ENCODE data around the gene COL8A2.

COL8A2 gene

DNA sequence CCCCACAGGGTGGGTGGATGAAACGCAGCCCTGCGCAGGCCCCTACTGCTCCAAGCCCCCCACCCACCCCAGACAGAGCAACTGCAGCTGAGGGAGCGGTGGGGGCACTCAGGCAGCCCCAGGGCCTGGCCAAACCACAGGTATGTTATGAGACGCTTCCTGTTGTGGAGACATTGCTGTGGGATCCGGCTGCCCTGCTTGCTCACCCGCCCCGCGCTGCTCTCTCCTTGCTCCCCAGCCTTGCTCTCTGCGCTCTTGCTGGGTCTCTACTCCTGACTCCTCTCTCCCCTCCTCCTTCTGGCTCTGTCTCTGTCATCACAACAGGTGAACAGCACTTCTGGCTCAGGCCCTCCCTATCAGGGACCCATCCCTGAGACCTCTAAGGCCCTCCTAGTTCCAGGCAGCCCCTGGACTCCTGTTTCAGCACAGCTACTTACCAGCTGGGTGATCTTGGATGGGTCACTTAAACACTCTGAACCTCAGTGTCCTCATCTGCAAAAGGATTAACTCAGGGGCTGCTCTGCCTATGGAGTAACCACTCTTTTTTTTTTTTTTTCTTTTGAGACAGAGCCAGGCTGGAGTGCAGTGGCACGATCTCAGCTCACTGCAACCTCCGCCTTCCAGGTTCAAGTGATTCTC is 15.9 kb downstream of the COL8A2 start:
- DNase-seq, result peak; percentile 36

DNA sequence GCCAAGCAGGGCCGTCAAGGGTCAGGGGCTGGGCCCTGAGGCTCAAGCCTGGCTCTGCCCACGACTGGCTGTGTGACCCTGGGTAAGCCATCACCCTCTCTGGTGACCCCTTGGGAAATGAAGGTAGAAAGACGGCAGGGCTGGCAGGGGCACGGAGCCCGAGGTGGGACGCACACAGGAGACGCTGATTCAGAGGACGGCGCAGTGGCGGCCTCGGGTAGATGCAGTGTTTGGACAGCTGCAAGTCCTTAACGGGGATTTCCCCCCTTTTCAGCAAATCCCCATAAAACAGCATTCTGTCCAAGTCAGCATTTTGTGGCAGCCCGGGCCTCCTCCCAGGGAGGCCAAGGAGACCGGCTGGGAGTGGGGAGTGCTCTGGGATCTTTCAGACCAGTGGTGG is 16.7 kb downstream of the COL8A2 start:
- no peak for DNase-seq

DNA sequence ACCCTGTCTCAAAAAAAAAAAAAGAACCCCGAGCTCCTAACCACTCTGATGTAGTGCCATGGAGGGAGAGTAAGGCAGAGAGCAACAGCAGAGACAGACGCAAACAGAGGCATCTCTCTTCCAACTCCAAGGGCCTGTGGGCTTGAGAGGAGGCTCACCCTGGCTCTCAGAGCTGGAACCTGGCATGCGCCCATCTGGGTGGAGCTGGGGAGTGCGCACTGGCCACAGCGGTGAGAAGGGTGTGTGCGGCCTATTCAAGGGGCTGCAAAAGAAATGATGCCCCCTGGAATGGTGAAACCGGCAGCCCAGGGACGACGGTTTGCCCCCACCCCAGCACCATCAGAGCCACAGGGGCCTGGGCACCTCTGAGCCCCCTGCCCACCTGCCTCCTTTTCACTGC is 17.6 kb downstream of the COL8A2 start:
- no peak for DNase-seq

DNA sequence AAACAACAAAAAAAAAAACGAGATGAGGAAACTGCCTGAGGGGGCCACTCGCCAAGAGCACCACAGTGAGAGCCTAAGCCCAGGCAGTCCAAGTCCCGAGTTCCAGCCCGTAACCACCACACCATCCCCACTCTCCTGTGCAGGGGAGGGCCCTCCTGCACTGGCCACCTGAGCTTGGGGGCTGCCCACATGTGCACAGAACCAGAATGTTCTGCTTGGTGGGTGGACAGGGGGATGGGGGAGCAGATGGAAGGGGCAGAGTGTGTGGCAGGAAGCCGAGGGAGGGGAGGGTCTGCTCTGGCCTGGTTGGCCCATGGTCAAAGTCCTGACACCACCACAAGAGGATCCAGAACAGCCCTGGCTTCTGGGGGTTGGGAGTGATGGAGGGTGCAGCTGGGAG is 18.8 kb downstream of the COL8A2 start:
- DNase-seq, result no peak

DNA sequence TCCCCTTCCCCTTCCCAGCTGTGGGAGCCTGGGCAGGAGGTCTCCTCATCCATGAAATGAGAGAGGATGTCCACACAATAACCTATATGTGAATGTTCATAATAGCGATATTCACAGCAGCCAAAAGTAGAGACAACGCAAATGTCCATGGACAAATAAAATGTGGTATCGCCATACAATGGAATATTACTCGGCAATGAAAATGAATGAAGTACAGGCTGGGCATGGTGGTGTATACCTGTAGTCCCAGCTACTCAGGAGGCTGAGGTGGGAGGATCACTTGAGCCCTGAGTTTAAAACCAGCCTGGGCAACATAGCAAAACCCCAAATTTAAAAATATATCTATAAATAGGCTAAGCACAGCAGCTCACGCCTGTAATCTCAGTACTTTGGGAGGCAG is 23.5 kb downstream of the COL8A2 start:
- no peak for DNase-seq

DNA sequence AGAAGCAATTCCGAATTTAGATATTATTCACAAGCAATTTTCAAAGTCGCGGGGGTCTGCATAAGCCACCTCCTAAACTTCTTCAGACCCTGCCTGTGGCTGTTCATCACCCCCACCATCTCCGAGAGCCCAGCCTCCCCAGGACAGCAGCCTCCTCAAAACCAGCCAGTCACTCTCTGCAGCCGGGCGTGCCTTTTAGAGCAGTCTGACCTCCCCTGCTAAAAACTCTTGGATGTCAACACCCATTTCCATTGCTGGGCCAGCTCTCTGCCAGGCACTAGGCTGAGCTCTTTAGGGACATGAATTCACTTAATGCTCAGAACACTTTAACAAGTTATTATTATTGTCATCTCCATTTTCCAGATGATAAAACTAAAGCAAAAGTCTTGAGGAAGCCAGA is 24.6 kb downstream of the COL8A2 start:
- no peak for DNase-seq

DNA sequence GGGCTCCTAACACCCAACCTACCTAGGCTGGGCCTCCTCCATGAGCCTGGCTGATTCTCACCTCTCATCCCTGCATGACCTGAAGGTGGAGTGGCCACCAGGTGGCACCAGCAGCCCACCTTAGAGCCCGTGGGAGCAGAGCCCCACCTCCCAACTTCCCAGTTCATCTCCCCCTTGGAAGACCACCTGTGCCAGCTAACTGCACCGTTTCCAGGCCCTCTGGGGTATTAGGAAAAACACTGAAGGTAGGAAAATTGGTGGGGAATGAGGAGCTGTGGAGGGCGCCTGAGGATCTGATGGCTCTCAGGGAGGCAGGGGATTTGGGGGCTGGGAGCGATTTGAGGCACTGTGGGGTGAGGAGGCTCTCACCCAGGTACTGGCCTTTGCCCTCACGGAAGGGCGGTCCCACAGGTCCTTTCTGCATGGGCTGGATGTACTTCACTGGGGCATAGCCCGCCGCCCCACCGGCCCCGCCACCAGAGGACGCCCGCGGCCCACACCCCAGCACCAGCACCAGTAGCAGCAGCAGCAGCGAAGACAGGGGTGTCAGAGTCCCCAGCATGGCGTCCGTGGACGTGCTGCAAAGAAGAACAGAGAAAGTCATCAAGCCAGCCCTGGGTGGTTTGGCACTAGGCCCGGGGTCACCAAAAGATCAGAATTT is 25.2 kb downstream of the COL8A2 start:
- peak; percentile 75 for DNase-seq

DNA sequence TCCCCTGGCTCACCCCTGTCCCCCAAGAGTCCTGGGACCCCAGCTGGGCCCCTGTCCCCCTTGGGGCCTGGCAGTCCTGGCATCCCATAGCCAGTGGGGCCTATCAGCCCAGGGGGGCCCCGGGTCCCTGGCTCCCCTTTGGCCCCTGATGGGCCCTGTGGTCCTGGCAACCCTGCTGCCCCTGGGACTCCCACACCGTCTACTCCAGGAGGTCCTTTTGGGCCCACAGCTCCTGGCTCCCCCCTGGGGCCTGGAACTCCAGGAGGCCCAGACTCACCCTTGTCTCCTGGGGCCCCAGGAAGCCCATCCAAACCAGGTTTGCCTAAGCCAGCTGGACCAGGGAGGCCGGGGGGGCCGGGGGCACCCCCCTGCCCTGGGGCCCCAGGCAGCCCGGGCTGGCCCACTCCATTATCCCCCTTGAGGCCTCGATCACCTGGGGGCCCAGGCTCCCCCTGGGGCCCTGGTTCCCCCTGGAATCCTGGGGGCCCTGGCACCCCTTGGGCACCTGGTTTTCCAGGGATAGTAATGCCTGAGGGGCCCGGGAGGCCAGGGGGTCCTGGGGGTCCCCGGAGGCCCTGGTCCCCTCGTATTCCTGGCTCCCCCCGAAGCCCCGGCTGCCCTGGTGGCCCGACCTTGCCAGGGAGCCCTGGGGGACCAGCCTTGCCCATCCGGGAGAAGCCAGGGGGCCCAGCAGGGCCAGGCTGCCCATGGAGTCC is 26.2 kb downstream of the COL8A2 start:
- no peak for DNase-seq

DNA sequence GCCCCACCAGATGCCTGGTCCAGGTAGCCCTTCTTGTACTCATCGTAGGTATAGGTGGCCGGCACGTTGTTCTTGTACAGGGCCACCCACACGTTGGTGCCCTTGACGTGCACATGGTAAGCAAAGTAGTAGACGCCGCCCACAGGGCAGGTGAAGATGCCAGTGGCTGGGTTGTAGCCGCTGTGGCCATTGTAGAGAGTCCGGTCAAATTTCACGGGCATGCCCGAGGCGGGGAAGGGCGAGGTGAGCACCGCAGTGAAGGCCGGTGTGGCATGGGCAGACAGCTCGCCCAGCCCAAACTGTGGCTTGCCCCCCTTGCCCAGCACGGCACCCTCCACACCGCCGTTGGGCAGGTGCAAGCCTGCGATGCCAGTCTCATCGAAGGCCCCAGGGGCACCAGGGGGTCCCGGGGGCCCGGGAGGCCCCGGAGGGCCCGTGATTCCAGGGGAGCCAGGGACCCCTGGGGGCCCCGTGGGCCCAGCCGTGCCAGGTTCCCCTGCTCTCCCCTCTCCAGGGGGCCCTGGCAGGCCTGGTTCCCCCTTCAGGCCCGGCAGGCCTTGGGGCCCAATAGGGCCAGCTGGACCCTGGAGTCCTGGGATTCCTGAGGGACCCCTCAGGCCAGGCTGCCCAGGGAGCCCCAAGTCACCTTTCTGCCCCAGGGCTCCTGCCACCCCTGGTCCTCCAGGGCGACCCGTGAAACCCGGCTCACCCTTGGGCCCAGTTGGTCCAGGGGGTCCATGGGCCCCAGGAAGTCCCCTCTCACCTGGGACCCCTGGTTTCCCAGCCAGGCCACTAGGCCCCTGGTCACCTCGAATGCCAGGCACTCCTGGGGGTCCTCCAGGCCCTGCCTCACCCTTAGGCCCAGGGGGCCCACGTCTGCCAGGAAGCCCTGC is 27.1 kb downstream of the COL8A2 start:
- DNase-seq, result no peak

DNA sequence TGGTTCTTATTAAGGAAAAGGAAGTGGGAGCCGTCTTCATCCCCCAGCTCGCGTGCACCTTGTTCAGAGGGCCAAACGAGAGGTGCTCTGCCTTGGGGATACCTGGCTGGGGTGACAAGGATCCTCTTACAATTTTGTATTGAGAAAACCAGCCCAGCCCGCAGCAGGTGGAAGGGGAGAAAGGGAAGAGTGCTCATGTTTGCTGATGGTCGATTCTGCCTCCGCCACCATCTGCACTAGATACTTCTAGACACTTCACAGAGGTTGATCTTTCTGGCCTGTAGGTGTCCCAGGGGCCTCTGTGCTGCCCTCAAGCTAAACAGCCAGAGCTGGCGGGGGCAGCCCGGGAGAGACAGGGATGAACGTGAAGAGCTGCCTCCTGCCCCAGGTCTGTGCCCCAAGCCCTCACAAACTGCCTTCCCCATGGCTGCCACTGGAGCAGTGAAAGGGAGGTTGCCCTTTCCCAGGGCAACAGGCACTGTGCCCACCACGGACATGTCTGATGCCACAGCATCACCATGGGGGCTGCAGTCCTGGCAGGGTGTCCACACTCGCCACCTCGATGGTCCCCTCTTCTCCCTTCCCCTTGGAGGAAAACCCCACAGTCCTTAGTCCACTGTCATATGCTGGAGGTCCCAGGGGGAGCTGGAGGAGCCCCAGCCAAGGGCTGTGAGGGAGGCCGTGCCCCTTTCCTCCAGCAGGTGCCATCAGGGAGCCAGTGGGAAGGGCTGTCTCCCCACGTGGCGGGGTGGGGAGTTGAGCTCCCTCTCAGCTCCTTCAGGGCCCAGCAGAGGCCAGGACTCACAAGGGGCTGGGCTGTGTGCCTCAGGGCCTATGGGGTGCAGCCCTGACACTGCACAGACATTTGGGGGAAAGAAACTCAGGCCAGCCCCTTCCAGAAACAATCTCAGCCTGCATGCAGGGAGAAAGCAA is 28.3 kb downstream of the COL8A2 start:
- no peak for DNase-seq

DNA sequence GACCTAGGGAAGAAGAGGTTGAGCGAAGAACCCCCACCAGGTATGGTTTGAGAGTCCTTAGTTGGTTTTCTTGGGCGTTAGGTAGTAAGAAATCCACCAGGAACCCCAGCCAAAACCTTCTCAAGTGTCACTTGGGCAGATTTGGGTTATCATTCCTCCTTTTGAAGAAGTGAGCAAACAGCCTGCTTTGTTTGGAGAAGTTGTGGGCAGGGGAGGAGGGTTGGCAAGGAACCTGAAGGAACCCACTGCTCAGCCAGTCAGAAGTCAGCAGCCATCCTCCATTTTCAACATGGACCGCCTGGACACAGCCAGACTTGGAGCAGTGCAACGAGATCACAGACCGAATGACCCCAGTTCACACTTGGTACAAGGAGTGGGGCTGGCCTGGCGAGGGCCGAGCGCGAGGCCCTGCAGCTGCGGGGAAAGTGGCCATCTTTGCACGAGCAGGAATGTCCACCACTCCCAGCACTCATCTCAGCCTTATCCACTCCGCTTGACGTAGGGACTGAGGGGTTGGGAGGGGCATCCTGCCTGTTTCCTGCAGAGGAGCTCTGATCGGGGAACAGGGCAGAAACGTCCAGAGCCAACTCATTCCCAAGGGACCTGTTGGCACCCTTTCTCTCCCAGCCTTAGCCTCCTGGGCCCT is 29.1 kb downstream of the COL8A2 start:
- no peak for DNase-seq

DNA sequence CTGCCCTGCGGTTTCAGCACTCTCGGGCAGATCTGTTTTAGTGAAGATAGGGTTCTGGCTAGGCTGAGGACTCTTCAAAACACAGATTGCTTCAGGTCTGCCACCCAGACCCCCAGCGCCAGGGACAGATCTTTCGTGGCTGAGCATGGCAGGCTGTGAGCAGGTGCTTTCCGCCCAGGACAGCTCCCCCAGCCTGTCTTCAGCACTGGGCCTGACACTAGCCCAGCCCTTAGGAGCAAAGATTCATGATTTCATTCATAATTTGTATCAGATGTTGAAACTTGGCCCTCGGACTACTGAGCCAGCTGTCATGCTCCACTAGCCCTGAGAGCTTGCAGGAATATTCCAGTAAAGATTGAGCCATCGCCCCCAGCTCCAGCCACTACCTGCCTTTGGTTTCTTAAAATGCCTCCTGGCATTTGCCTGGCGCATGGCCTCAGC is 30.4 kb downstream of the COL8A2 start:
- DNase-seq, result no peak

DNA sequence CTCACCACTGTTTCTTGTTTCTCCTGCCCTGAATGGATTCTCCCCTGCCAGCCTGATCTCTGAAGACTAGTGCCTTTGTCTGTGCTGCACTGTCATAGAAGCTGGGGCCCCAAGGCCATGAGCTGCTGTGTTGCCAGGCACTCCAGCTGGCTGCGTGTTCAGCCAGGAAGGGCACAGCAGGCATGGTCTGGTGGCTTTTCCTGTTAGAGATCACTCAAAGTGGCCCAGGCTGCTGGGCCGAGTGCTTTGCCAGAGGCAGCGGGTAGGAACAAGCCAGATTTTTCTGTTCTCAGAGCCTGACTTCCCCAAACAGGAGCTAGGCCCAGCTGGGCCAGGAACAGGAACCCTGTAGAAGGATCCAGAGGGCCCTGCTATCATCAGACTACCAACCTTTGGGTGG is 31.1 kb downstream of the COL8A2 start:
- DNase-seq, result no peak

DNA sequence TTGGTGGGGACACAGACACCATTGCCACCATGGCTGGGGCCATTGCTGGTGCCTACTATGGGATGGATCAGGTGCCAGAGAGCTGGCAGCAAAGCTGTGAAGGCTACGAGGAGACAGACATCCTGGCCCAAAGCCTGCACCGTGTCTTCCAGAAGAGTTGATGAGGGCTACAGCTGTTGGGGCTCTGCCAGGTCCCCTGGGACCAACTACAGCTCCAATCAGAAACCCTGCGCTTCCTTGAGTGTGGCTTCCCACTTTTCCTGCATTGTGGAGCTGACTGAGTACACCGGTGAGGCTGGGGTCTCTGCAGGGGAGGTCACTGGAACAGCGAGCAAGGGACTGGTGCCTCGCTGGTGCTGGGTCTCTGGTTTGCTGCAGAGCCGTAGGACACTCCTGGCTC is 31.8 kb downstream of the COL8A2 start:
- no peak for DNase-seq

DNA sequence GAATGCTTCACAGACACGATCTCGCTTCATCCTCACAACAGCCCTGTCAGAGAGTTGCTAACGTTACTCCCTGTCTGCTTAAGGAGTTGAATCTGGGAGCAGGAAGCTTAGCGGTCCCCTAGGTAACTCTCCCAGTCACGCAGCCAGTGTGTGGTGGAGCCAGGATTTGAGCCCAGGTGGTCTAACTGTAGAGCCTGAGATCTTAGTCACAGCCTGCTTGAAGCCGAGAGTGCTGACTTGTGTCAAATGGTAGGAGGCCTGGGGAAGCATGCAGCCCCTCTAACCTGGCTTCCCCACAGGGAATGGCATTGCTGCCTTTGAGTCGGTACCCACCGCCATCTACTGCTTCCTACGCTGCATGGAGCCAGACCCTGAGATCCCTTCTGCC is 32.2 kb downstream of the COL8A2 start:
- no peak for DNase-seq

DNA sequence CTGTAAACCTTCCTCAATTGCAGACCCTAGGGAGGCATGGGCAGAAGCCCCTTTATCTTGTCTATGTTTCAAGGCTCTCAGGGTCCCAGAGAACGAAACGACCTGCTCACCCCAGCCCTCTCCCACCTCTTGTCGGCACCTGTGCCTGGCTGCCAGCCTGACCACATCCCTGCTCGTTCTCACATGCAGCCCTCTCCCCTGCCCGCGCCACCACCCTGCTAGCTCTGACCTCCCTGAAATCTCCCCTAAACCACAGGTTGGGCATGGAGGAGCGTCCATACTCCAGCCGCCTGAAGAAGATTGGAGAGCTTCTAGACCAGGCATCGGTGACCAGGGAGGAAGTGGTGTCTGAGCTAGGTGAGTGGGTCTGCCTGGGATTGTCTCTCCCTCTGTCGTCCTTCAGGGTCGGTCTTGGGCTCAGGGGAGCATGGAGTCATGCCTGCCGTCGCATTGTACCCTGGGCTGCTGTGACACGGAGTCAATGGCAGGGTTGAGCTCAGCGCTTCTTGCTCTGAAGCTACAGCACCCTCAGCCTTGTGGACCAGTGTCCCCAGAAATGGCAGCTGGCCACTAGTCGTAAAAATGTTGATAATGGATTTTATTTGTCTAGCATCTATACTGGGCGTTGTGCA is 32.7 kb downstream of the COL8A2 start:
- no peak for DNase-seq

DNA sequence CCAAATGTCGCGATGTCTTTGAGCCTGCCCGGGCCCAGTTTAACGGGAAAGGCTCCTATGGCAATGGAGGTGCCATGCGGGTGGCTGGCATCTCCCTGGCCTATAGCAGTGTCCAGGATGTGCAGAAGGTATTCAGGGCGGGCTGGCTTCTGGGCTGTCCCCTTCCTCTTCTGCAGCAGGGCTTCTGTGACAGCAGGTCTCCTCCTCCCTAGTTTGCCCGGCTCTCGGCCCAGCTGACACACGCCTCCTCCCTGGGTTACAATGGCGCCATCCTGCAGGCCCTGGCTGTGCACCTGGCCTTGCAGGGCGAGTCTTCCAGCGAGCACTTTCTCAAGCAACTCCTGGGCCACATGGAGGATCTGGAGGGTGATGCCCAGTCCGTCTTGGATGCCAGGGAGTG is 33.3 kb downstream of the COL8A2 start:
- no peak for DNase-seq

DNA sequence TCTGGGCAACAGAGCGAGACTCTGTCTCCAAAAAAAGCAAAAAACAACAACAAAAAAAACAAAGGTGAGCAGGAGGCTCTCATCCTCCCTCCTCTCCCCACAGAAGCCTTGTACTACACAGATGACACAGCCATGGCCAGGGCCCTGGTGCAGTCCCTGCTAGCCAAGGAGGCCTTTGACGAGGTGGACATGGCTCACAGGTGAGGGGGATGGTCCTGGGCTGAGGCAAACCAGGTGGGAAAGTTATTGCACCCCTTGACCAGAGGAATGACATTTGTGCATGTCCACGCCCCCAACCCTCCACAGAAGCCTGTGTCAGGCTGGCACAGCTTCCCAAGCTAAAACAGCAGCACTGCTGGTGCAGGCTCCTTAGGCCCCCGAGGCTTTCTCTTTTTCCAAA is 33.9 kb downstream of the COL8A2 start:
- DNase-seq, result no peak

DNA sequence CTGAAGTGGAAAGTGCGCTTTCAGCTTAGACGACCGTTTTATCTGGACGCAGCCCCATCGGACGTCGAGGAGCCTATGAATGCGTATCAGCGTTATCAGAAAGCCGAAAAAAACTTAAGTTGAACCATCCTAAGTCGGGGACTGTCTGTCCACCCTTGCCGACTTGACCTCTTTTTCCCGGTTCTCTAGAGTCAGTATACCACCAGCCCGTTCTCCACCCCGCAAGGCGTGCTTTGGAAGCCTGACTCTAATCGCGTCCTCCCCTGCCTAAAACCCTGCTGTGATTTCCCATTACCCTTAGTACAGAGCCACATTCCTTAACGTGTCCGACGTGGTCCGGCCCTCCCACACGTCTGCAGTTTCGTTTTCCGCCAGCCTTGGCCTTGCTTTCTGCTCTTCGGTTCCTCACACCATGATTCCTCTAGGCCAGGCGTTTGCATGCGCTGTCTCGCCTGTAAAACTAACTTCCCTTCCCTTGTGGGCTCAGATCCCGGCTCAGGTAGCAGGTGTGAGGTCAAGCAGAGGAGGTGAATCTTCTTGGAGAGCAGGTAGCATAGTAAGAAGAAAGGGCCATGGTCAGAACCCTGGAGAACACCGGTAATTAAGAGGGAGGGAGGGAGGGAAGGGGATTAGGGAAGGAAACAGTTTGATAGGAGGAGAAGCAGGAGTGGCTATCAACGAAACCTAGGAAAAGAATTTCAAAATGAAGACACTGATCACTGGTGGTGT is 35.5 kb downstream of the COL8A2 start:
- DNase-seq, result peak; percentile 16
